NCI-H146 treated with DMSO at 0.1 percent for 48 hours (cell line): Measurements from ENCODE around the gene NPM1.
"Not testable (repeated sequence)": the region's sequence is repeated elsewhere in the genome, so short reads cannot be mapped to it uniquely, and the experiment has no call there.

Experiments used
- DNase-seq: peaks from one replicate; lab custom pipeline; 2025; ENCODE audit not compliant: unreplicated experiment; lab: John Stamatoyannopoulos, UW

Gene NPM1

GRCh38 chr5:171384999-171385398, 2.6 kb upstream of the NPM1 start:
- DNase-seq, result not testable (repeated sequence)

DNA sequence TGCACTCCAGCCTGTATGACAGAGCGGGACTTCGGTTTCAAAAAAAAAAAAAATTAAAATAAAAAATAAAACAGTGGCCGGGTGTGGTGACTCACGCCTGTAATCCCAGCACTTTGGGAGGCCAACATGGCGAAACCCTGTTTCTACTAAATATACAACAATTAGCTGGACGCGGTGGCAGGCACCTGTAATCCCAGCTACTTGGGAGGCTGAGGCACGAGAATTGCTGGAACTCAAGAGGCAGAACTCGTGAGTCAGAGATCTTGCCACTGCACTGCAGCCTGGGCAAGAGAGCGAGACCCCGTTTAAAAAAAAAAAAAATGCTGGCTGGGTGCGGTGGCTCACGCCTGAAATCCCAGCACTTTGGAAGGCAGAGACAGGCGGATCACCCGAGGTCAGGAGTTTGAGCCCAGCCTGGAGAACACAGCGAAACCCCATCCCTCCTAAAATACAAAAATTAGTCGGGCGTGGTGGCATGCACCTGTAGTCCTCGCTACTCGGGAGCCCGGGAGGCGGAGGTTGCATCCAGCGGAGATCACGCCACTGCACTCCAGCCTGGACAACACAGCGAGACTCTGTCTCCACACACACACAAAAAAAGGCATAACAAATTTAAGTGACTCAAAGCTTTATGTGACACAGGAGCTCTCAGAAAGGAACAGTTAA, 1.5 kb upstream of the NPM1 start:
- no peak for DNase-seq

GRCh38 chr5:171386861-171387344, 746 bp upstream of the NPM1 start:
- no peak for DNase-seq

DNA sequence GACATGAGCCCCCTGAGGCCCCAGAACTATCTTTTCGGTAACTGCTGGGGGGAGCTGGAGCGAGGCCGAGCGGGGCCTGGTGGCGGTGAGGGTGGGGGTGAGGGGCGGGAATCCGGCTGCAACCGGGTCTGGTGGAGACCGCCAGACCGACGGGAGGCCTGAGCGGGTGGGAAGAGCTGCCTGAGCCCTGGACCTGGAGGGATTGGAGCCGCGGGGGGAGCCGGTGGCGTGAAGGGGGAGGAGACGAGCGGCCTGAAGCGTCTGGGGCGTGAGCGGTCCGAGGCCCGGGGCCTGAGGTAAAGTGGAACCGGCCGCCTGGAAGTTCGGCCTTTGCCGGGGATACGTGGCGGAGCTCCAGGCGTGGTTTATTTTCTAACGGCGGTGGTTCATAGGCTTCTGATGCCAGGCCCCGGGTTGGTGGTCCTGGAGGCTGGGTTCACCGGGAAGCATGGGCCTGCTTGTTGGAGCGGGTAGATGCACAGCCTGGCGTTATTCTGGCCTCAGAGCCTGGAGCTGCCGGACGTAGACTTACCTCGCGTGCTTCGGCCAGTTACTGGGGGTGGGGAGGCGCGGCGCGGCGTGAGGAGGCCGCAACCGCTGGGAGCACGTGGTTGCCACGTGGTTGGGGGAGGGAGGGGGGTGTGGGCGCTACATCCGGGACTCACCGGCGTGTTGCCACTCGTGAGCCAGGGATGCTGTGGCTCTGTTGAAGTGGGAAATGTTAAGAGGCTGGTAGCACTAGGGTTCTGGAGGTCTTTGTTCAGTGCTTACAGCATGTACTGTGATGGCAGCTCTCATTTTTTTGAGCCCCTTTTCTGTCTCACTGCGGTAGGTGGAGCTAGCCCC, 544 bp downstream of the NPM1 start:
- DNase-seq, result no peak

GRCh38 chr5:171388816-171389168, 1.1 kb downstream of the NPM1 start:
- no peak for DNase-seq

GRCh38 chr5:171390883-171391677, 3.4 kb downstream of the NPM1 start:
- no peak for DNase-seq

DNA sequence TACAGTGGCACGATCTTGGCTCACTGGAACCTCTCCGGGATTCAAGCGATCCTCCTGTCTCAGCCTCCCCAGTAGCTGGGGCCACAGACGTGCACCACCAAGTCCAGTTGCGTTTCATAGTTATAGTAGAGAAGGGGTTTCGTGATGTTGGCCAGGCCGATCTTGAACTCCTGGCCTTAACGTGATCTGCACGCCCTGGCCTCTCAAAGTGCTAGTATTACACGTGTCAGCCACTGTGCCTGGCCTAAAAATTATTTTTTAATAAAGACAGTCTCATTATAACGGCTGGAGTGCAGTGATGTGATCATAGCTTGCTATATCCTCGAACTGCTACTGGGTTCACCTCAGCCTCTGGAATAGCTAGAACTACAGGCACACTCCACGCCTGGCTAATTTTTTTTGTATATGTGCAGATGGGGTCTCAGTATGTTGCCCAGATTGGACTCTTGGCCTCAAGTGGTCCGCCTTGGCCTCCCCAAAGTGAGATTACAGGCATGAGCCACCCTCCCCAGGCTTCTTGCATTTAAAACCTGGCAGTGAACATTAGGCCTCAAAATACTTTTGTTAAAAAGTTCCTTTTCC, 4.4 kb downstream of the NPM1 start:
- DNase-seq, result no peak

DNA sequence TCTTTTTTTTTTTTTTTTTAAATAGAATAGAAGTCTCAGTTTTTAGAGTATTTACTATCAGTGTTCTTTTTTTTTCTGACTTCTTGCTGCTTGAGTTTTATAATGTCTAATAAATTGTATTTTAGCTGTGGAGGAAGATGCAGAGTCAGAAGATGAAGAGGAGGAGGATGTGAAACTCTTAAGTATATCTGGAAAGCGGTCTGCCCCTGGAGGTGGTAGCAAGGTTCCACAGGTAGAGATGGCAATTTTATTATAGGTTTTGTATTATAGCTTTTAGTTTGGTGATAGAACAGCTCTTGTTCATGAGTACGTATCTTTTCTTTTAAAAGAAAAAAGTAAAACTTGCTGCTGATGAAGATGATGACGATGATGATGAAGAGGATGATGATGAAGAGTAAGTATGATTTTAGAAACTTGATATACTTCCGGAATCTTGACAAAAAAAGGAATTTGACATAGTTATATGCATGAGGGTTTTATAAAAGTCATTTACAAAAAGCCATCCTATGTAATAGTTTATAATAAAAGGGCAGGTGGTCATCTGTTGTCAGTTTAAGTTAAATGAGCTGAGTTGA, 5.0 kb downstream of the NPM1 start:
- DNase-seq, result no peak

DNA sequence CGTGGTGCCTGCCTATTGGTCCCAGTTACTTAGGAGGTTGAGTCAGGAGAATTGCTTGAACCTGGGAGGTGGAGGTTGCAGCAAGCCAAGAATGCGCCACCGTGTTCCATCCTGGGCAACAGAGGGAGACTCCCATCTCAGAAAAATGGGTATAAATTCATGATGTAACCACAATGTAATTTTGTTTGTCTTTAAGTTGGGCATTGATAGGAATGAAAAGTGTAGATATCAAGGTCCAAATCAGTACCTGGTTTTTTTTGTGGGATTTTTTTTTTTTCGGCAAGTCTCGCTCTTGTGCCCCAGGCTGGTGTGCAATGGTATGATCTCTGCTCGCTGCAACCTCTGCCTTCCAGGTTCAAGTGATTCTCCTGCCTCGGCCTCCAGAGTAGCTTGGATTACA, 7.4 kb downstream of the NPM1 start:
- DNase-seq, result no peak

DNA sequence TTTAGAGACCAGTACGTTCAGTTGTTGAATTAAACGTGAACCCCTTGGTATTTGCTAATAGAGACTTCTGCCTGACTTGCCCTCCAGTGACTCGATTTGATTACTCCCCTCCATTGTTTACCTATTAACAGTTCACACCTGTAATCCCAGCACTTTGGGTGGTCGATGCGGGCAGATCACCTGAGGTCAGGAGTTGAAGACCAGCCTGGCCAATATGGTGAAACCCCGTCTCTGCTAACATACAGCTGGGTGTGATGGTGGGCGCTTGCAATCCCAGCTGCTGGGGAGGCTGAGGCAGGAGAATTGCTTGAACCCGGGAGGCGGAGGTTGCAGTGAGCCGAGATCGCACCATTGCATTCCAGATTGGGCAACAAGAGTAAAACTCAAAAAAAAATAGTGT, 8.9 kb downstream of the NPM1 start:
- not testable (repeated sequence) for DNase-seq

GRCh38 chr5:171397190-171397589, 9.5 kb downstream of the NPM1 start:
- no peak for DNase-seq

GRCh38 chr5:171397599-171397998, 9.9 kb downstream of the NPM1 start:
- no peak for DNase-seq

DNA sequence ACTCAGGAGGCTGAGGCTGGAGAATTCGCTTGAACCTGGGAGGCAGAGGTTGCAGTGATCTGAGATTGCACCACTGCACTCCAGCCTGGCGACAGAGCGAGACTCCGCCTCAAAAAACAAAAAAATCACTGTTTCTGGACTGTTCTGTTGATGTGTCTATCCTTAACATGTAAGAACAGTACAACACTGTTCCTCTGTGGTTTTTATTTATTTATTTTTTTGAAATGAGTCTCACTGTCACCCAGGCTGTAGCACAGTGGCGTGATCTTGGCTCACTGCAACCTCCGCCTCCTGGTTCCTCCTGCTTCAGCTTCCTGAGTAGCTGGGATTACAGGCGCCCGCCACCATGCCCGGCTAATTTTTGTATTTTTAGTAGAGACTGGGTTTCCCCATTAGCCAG, 11.0 kb downstream of the NPM1 start:
- not testable (repeated sequence) for DNase-seq

DNA sequence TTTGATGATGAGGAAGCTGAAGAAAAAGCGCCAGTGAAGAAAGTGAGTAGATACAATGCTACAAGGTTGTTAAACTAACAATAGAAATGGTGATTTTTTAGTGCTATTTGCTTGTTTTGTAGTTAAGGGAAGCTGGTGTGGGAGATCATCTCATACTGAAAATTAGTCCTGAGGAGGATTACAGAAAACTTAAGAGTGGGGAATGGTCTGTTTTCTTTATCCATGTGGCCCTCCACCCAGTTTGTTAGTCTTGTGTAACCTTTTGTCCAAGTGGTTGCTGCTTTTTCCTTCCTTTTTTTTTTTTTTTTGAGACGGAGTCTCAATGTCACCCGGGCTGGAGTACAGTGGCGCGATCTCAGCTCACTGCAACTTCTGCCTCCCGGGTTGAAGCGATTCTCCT, 12.5 kb downstream of the NPM1 start:
- DNase-seq, result no peak

- DNase-seq, result no peak
Observed at GRCh38 chr5:171401167-171401947, 13.7 kb downstream of the NPM1 start.

- DNase-seq, result not testable (repeated sequence)
Observed at GRCh38 chr5:171402751-171403150, 15.1 kb downstream of the NPM1 start.

DNA sequence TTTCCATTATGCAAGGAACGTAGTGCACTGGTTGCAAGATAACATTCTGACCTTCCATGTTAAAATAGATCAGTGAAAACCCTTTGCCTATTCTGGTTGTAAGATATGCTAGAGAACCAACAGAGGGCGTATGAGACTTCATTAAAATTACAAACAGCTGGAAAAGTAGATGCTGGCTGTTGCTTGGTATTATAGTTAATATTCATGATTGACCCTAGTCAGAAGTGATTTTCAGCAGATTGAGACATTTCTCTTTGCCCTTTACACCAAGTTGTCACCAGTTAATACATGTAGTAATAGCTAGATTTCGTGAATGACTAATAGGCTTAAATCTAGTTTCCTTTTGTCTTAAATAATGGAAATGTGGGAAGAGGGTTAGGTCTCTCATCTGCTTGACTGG, 18.0 kb downstream of the NPM1 start:
- no peak for DNase-seq

- no peak for DNase-seq
Observed at GRCh38 chr5:171407234-171407633, 19.6 kb downstream of the NPM1 start.

DNA sequence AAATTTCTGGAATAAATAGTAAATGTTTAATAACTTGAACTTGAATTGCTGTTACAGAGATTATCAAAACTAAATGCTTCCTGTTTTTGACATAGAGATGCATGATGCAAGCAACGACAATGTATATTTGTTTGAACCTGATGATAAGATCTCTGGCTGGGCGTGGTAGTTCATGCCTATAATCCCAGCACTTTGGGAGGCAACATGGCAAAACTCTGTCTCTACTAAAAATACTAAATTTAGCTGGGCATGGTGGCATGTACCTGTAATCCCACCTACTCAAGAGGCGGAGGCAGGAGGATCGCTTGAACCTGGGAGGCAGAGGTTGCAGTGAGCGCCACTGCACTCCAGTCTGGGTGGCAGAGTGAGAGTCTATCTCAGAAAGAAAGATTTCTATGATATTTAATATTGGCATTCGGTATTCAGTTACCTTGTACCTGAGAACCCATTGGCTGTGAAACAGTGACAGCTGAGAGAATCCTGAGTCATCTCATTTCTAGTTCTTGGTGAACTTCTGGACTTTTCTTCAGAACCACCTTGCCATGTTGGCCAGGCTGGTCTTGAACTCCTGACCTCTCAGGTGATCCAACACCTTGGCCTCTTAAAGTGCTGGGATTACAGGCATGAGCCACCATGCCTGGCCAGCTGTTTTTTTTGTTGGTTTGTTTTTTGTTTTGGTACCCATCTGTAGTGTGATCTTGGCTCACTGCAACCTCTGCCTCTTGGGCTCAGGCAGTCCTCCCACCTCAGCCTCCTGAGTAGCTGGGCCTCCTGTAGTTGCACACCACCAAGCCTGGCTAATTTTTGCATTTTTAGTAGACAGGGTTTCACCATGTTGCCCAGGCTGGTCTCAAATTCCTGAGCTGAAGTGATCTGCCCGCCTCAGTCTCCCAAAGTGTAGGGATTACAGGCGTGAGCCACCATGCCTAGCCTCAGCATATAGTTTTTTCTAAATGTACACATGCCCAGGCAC, 21.8 kb downstream of the NPM1 start:
- no peak for DNase-seq
